ENCODE results near the gene VEZF1.

Gene VEZF1

GRCh38 chr17:57928928-57929327, 59.1 kb downstream of the VEZF1 start:
- no peak for DNase-seq (ENCODE audit: low spot score)

- DNase-seq (ENCODE audit: low spot score), result no peak
Observed at GRCh38 chr17:57927048-57927723, 60.9 kb downstream of the VEZF1 start.

GRCh38 chr17:57926723-57927047, 61.4 kb downstream of the VEZF1 start:
- DNase-seq (ENCODE audit: low spot score), result no peak

- no peak for DNase-seq (ENCODE audit: low spot score)
Observed at GRCh38 chr17:57925361-57925990, 62.6 kb downstream of the VEZF1 start.

DNA sequence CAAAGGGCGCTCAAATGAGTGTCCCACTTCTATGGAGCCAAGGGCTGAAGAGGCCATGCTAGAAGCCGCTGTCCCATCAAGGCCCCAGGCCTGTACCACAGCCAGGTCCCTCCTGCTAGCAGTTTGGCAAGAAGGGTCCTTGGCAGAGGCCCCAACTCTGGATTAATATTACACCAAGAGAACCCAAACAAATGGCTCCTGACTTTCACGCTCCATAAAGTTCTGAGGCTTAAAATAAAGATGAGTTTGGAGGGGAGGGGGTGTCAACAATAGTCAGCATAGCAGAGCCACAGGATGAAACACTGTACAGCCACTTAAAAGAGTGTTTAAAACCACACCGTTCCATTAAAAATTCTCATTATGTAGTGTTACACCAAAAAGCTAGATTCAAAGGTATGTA, 63.4 kb downstream of the VEZF1 start:
- peak; percentile 54 for DNase-seq (ENCODE audit: low spot score)

Measured in cerebellar cortex (tissue), 1 donor.